GDM1 (cell line): ENCODE measurements around the gene POLD4.
"Not testable (repeated sequence)": the region's sequence is repeated elsewhere in the genome, so short reads cannot be mapped to it uniquely, and the experiment has no call there.

Experiments
- DNase-seq: peaks from one replicate; lab custom pipeline; 2025; lab: John Stamatoyannopoulos, UW

Gene POLD4

GRCh38 chr11:67353317-67354074, at the start of gene POLD4:
Gene POLD4, minus strand, starts transcription at chr11:67353546. Its CDS starts 147 bp downstream, at chr11:67353399.
- DNase-seq, result peak; percentile 94

GRCh38 chr11:67403085-67403484, 49.7 kb upstream of the POLD4 start:
- not testable (repeated sequence) for DNase-seq

- DNase-seq, result not testable (repeated sequence)
Observed at GRCh38 chr11:67402192-67402839, 49.0 kb upstream of the POLD4 start.

- DNase-seq, result peak; percentile 88
Observed at GRCh38 chr11:67401495-67402191, 48.3 kb upstream of the POLD4 start, which contains the start of gene PPP1CA. Gene PPP1CA, minus strand, starts transcription at chr11:67401858. Its CDS starts 76 bp downstream, at chr11:67401782.

GRCh38 chr11:67400942-67401494, 47.7 kb upstream of the POLD4 start:
- DNase-seq, result no peak

GRCh38 chr11:67400251-67400941, 47.0 kb upstream of the POLD4 start:
- DNase-seq, result no peak

GRCh38 chr11:67398661-67399563, 45.6 kb upstream of the POLD4 start:
- no peak for DNase-seq

- no peak for DNase-seq
Observed at GRCh38 chr11:67397986-67398660, 44.8 kb upstream of the POLD4 start.

GRCh38 chr11:67397536-67397935, 44.2 kb upstream of the POLD4 start:
- no peak for DNase-seq

- no peak for DNase-seq
Observed at GRCh38 chr11:67396587-67397389, 43.4 kb upstream of the POLD4 start.

GRCh38 chr11:67396259-67396581, 42.9 kb upstream of the POLD4 start:
- no peak for DNase-seq

GRCh38 chr11:67395555-67396258, 42.4 kb upstream of the POLD4 start:
- no peak for DNase-seq

GRCh38 chr11:67393990-67394389, 40.6 kb upstream of the POLD4 start:
- no peak for DNase-seq

GRCh38 chr11:67393437-67393836, 40.1 kb upstream of the POLD4 start:
- no peak for DNase-seq

GRCh38 chr11:67392183-67392715, 38.9 kb upstream of the POLD4 start:
- DNase-seq, result no peak

- peak; percentile 90 for DNase-seq
Observed at GRCh38 chr11:67391304-67392182, 38.2 kb upstream of the POLD4 start, which contains the start of gene RAD9A. Gene RAD9A, plus strand, starts transcription at chr11:67391986. Its CDS starts 59 bp downstream, at chr11:67392045.

GRCh38 chr11:67390947-67391303, 37.6 kb upstream of the POLD4 start:
- DNase-seq, result no peak

GRCh38 chr11:67389477-67389876, 36.1 kb upstream of the POLD4 start:
- DNase-seq, result peak; percentile 27
